Thyroid gland (tissue), 4 donors: Measurements from ENCODE around the gene KPTN.

ENCODE experiments used
- CTCF ChIP-seq, 6 experiments: fragments of 200-600 bp in 3 of 6; fragments of 450-650 bp in 3 of 6; sonication (generic) in 3 of 6; IDR thresholded peaks; one replicate each; pipeline ENCODE4 v1.5.1; 2016 to 2019; ENCODE audit warnings: antibody characterized with exemption in 6 of 6, mild to moderate bottlenecking in 2 of 6, inconsistent platforms in 1 of 6, moderate library complexity in 1 of 6
- POLR2A ChIP-seq, 2 donors: fragments of 450-650 bp; IDR thresholded peaks; one replicate each; pipeline ENCODE4 v1.6.1; 2017; ENCODE audit warnings: antibody characterized with exemption in 2 of 2, mild to moderate bottlenecking in 2 of 2, moderate library complexity in 1 of 2

GRCh38 chr19:47509170-47509847 is 25.3 kb upstream of the KPTN start:
- TF ChIP-seq CTCF (IDR thresholded peaks at IDR 0.05), result no peak
- TF ChIP-seq POLR2A (IDR thresholded peaks at IDR 0.05), result no peak
